GM10266 (cell line): ENCODE data around the gene CHD9.

ENCODE experiments used
- DNase-seq: peaks from one replicate; pipeline ENCODE4 v3.0.0; 2012; ENCODE audit errors: extremely low spot score
- TF ChIP-seq, protein P1 (sequence below): IDR thresholded peaks from 2 replicates; pipeline ENCODE4 v1.5.1; 2012; ENCODE audit warnings: mild to moderate bottlenecking, low read depth; ENCODE audit not compliant: control insufficient read depth, insufficient read depth; ENCODE audit errors: missing control alignments

Gene CHD9

DNA sequence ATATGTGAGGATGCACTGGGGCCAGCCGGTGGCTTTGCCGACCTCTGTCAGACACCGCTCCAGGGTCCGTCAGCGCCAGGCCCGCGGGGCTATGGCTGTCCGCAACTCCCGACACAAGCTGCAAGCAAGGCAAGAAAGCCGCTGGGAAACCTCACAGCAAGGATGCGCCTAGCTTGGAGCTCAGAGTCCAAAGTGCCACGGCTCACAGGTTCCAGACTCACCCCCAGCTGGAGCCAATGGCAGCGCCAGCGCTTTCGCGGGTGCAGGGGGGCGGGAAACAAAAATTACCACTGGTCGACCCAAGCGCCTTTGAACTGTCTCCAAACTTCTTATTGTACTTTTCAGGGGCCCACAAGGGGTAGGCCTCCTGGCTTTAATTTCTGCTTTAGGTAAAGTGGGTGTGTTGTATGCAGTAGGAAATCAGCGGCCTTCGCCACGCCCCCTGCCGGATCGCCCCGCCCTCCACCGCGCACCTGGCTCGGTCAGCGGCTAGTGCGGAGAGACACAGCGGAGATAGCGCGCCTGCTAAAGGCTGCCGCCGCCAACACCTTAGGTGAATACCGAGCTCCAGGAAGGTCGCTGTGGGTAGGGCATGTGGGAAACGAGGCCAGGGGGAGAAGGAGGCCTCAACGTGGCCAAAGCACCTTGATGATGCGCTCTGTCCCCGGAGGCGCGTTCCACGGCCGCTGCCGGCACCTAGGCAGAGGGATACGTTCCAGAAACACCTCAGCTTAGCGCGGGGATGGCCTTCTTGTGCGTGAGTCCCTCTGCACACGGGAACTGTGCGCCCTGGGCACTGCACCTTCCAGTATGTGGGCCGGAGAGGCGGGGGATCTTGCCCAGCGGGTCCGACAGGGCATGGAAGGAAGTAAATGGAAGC is 318.4 kb downstream of the CHD9 start:
- TF ChIP-seq, protein P1, sequence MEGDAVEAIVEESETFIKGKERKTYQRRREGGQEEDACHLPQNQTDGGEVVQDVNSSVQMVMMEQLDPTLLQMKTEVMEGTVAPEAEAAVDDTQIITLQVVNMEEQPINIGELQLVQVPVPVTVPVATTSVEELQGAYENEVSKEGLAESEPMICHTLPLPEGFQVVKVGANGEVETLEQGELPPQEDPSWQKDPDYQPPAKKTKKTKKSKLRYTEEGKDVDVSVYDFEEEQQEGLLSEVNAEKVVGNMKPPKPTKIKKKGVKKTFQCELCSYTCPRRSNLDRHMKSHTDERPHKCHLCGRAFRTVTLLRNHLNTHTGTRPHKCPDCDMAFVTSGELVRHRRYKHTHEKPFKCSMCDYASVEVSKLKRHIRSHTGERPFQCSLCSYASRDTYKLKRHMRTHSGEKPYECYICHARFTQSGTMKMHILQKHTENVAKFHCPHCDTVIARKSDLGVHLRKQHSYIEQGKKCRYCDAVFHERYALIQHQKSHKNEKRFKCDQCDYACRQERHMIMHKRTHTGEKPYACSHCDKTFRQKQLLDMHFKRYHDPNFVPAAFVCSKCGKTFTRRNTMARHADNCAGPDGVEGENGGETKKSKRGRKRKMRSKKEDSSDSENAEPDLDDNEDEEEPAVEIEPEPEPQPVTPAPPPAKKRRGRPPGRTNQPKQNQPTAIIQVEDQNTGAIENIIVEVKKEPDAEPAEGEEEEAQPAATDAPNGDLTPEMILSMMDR: no peak
- DNase-seq: no peak

DNA sequence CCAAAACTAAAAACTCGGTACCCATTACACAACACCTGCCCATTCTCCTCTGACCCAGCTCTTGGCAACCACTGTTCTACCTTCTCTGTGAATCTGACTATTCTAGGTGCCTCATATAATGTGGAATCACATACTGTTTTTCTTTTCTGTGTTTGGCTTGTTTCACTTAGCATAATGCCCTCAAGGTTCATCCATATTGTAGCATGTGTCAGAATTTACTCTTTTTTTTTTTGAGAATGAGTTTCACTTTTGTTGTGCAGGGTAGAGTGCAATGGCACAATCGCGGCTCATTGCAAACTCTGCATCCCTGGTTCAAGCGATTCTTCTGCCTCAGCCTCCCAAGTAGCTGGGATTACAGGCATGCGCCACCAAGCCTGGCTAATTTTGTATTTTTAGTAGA is 320.0 kb downstream of the CHD9 start:
- no peak for DNase-seq
- TF ChIP-seq, protein P1: no peak

DNA sequence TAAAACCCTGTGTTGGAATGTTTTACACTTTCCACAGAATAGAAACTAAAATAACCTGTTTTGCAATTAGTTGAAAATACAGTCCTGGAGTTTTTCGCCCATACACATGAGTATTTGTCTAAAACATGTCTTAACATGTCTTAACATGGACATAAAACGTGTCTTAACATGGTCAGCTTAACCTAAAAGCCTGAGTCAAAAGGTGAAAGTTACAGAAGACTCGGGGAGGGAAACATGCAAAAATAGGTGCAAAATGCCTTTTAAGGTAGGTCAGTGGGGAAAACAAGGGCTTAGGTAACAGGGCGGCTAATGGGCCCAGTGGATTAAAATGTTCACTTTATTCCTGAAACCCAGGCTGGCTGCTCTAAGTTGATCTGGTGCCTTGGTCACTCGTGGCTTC is 323.3 kb downstream of the CHD9 start:
- no peak for DNase-seq
- TF ChIP-seq, protein P1: no peak
